ENCODE data around the gene XPNPEP2. TPM values are rescaled to one million over a fixed set of nuclear protein-coding genes. Genes with fewer than 3 reads are reported as not detected.

Gene XPNPEP2
- total and polyA plus RNA-seq, 4 donors = 0.19 to 23.0 (median 4.9) TPM

GRCh38 chrX:129705377-129705925 lies 33.3 kb upstream of the XPNPEP2 start:
- H3K9me3 ChIP-seq (ENCODE audit: control insufficient read depth in 4 of 4, low read length in 3 of 4) = no peaks in the 10 kb centered on the region
- H3K36me3 ChIP-seq (ENCODE audit: control insufficient read depth in 4 of 4, insufficient read depth in 3 of 4, low read depth in 1 of 4, low read length in 3 of 4) = no peaks in the 10 kb centered on the region
- no peak overlapping the region for H3K9ac ChIP-seq (ENCODE audit: low read depth in 1 of 2, low read length in 2 of 2)
- TF ChIP-seq JUND (IDR thresholded peaks at IDR 0.05) (no peak), ATF3 (IDR thresholded peaks at IDR 0.05) (no peak), HNF4A (conservative IDR thresholded peaks at IDR 0.05) (no peak), RXRA (IDR thresholded peaks at IDR 0.05) (no peak), SP1 (IDR thresholded peaks at IDR 0.05) (no peak), MAX (IDR thresholded peaks at IDR 0.05) (no peak), YY1 (IDR thresholded peaks at IDR 0.05) (no peak), EGR1 (IDR thresholded peaks at IDR 0.05; ENCODE audit: low read depth in 2 of 2) (no peak), NR2F2 (IDR thresholded peaks at IDR 0.05) (no peak), ZBTB33 (IDR thresholded peaks at IDR 0.05) (no peak), FOXA1 (IDR thresholded peaks at IDR 0.05) (no peak), FOXA2 (IDR thresholded peaks at IDR 0.05) (no peak), TAF1 (conservative IDR thresholded peaks at IDR 0.05) (no peak), RAD21 (IDR thresholded peaks at IDR 0.05) (no peak)
- no peak overlapping the region for H3K27ac ChIP-seq (ENCODE audit: low read depth in 1 of 2, low read length in 2 of 2)
- WGBS = 94% methylated on average over 4 of the region's 4 CpGs
- no peaks in the 10 kb centered on the region for H3K4me1 ChIP-seq (ENCODE audit: control insufficient read depth in 4 of 4, insufficient read depth in 4 of 4, low read length in 3 of 4)
- H3K27me3 ChIP-seq (ENCODE audit: control insufficient read depth in 4 of 4, insufficient read depth in 4 of 4, low read length in 3 of 4) = peaks cover 0 to 2% (median 0%) of the 10 kb centered on the region in 4 donors
- DNase-seq (ENCODE audit: low spot score) = no peak
- no peak overlapping the region for H3K4me3 ChIP-seq (ENCODE audit: low read depth in 1 of 3, low read length in 3 of 3)

- 85% methylated on average over 4 of the region's 4 CpGs for WGBS
- no peak for TF ChIP-seq SP1 (IDR thresholded peaks at IDR 0.05)
- TF ChIP-seq RXRA (IDR thresholded peaks at IDR 0.05) = no peak
- no peak for TF ChIP-seq HNF4G (IDR thresholded peaks at IDR 0.05)
- TF ChIP-seq HNF4A (conservative IDR thresholded peaks at IDR 0.05) = no peak
- TF ChIP-seq NR2F2 (IDR thresholded peaks at IDR 0.05) = no peak
- no peak for TF ChIP-seq YY1 (IDR thresholded peaks at IDR 0.05)
- no peak for TF ChIP-seq TAF1 (conservative IDR thresholded peaks at IDR 0.05)
- no peak for TF ChIP-seq FOXA2 (IDR thresholded peaks at IDR 0.05)
- TF ChIP-seq REST (IDR thresholded peaks at IDR 0.05) = no peak
- no peak for TF ChIP-seq RAD21 (IDR thresholded peaks at IDR 0.05)
- no peak for TF ChIP-seq EGR1 (IDR thresholded peaks at IDR 0.05; ENCODE audit: low read depth in 2 of 2)
- no peak for TF ChIP-seq GABPA (IDR thresholded peaks at IDR 0.05 in 1 of 2, conservative IDR thresholded peaks at IDR 0.05 in 1 of 2)
- TF ChIP-seq CTCF (IDR thresholded peaks at IDR 0.05; ENCODE audit: low read depth, low read length, missing input control) = no peak
- Histone ChIP-seq H3K4me3 (ENCODE audit: low read depth in 1 of 3, low read length in 3 of 3) (no peak overlapping the region), H3K9me3 (ENCODE audit: control insufficient read depth in 4 of 4, low read length in 3 of 4) (no peaks in the 10 kb centered on the region), H3K36me3 (ENCODE audit: control insufficient read depth in 4 of 4, insufficient read depth in 3 of 4, low read depth in 1 of 4, low read length in 3 of 4) (no peaks in the 10 kb centered on the region), H3K27ac (ENCODE audit: low read depth in 1 of 2, low read length in 2 of 2) (no peak overlapping the region), H3K9ac (ENCODE audit: low read depth in 1 of 2, low read length in 2 of 2) (no peak overlapping the region), H3K27me3 (ENCODE audit: control insufficient read depth in 4 of 4, insufficient read depth in 4 of 4, low read length in 3 of 4) (peaks cover 0 to 2% (median 0%) of the 10 kb centered on the region in 4 donors), H3K4me1 (ENCODE audit: control insufficient read depth in 4 of 4, insufficient read depth in 4 of 4, low read length in 3 of 4) (no peaks in the 10 kb centered on the region)
- DNase-seq (ENCODE audit: low spot score) = no peak
These were observed 32.8 kb upstream of the XPNPEP2 start for GRCh38 chrX:129705988-129706387.

Measured in liver (tissue), 9 donors.